Measurements from ENCODE around the gene SNX3.

The SNX3 gene

GRCh38 chr6:108228416-108228815 is 32.4 kb downstream of the SNX3 start:
- TF ChIP-seq CTCF (IDR thresholded peaks at IDR 0.05; ENCODE audit: insufficient read depth, missing control alignments) = no peak
- DNase-seq (ENCODE audit: insufficient read length, low spot score) = no peak
- no peak for FAIRE-seq

- no peak for FAIRE-seq
- no peak for TF ChIP-seq CTCF (IDR thresholded peaks at IDR 0.05; ENCODE audit: insufficient read depth, missing control alignments)
- no peak for DNase-seq (ENCODE audit: insufficient read length, low spot score)
Measured at GRCh38 chr6:108227290-108227689, 33.5 kb downstream of the SNX3 start.

GRCh38 chr6:108222504-108222903 is 38.3 kb downstream of the SNX3 start:
- DNase-seq (ENCODE audit: insufficient read length, low spot score) (no peak), FAIRE-seq (no peak)
- no peak for TF ChIP-seq CTCF (IDR thresholded peaks at IDR 0.05; ENCODE audit: insufficient read depth, missing control alignments)

DNA sequence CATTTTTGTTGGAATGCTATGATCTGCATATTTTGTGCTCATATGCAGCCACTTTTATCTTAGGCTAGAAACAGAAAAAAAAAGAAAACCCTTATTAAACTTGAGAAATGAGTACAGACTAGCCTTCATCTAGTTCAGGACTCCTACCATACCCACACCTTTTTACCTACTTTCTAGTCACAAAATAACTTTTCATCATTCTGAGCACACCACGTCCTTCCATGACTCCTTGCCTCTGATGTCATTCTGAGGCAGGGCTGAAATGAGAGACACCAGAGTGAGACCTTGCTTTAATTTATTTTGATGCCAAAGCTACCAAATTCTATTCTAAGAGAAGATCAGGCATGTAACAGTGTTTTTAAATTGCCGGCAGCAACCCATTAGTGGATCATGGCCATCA is 38.8 kb downstream of the SNX3 start:
- FAIRE-seq (no peak), DNase-seq (ENCODE audit: insufficient read length, low spot score) (no peak)
- TF ChIP-seq CTCF (IDR thresholded peaks at IDR 0.05; ENCODE audit: insufficient read depth, missing control alignments) = no peak

- FAIRE-seq (no peak), DNase-seq (ENCODE audit: insufficient read length, low spot score) (no peak)
- no peak for TF ChIP-seq CTCF (IDR thresholded peaks at IDR 0.05; ENCODE audit: insufficient read depth, missing control alignments)
Measured at GRCh38 chr6:108211671-108212070, 49.2 kb downstream of the SNX3 start.

GRCh38 chr6:108210556-108210955 is 50.3 kb downstream of the SNX3 start:
- no peak for TF ChIP-seq CTCF (IDR thresholded peaks at IDR 0.05; ENCODE audit: insufficient read depth, missing control alignments)
- FAIRE-seq = no peak

DNA sequence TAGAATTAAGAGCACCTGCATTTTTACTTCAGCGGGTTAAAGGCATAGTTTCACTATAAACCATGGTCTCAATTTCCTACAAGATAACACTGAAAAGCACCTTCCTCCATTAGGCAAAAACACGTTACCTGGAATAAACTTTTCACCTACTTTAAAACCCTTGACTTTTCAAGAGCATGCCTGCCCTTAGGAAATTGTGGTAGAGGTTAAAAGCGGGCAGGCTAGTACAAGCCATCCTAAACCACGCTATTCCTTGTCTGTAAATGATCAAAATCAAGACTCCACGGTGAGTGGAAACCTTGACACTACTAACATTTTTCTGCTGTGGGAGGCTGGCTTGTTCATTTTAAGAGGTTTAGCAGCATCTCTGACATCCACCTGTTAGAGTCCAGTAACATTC is 51.1 kb downstream of the SNX3 start:
- FAIRE-seq = no peak
- no peak for TF ChIP-seq CTCF (IDR thresholded peaks at IDR 0.05; ENCODE audit: insufficient read depth, missing control alignments)
- DNase-seq (ENCODE audit: insufficient read length, low spot score) = no peak

More at GRCh38 chr6:108210556-108210955, 50.3 kb downstream of the SNX3 start:
- no peak for DNase-seq (ENCODE audit: insufficient read length, low spot score)

Data from D721Med (cell line).